IMR-90 (cell line): ENCODE measurements around the gene RBM8A. TPM values are rescaled to one million over a fixed set of nuclear protein-coding genes. Genes with fewer than 3 reads are reported as not detected.

Experiments used
- ATAC-seq: fragments of 200-7000 bp; cut with Tn5 transposase; 2 replicates; pipeline ENCODE4 v1.9.1; 2020; ENCODE audit warnings: low read depth, mild to moderate bottlenecking, moderate library complexity
- BruUV-seq: library from RNA; stranded (reverse); fragments of 400-500 nt; replicated peaks from 2 replicates; lab custom pipeline; 2021; lab: Mats Ljungman, UMichigan
- CTCF ChIA-PET: fragments of 300-600 bp; formaldehyde crosslinking; extraction: SDS; loops from one replicate; lab custom pipeline; 2021; ENCODE audit warnings: antibody characterized with exemption; lab: Yijun Ruan, JAX
- POLR2A ChIA-PET: fragments of 300-600 bp; sonication (Branson Sonifier 250); formaldehyde crosslinking; loops from one replicate; lab custom pipeline; 2022; ENCODE audit warnings: antibody characterized with exemption; ENCODE audit not compliant: unreplicated experiment; lab: Charles Lee
- DNase-seq: peaks from one replicate; pipeline ENCODE4 v3.0.0; 2013
- H2AFZ ChIP-seq: replicated peaks from 2 replicates; pipeline ENCODE3; 2013; ENCODE audit warnings: low read length, mild to moderate bottlenecking; ENCODE audit not compliant: poor library complexity
- H2AK5ac ChIP-seq: 2 replicates; pipeline ENCODE4 v1.6.1; 2013; ENCODE audit warnings: low read depth, low read length, inconsistent platforms
- H2AK9ac ChIP-seq: replicated peaks from 2 replicates; pipeline ENCODE3; 2013; ENCODE audit warnings: mild to moderate bottlenecking, low read depth, low read length, moderate library complexity; ENCODE audit not compliant: poor library complexity
- H2BK120ac ChIP-seq: 2 replicates; pipeline ENCODE4 v1.6.1; 2013; ENCODE audit warnings: low read depth, low read length, inconsistent platforms
- H2BK15ac ChIP-seq: 3 replicates; pipeline ENCODE4 v1.6.1; 2013; ENCODE audit warnings: low read depth, low read length, inconsistent platforms
- H2BK20ac ChIP-seq: 2 replicates; pipeline ENCODE4 v1.6.1; 2013; ENCODE audit warnings: low read depth, mild to moderate bottlenecking, inconsistent platforms, low read length, moderate library complexity
- H2BK5ac ChIP-seq: 2 replicates; pipeline ENCODE4 v1.6.1; 2013; ENCODE audit warnings: mild to moderate bottlenecking, low read depth, low read length, inconsistent platforms; ENCODE audit not compliant: poor library complexity, severe bottlenecking
- H3K14ac ChIP-seq: replicated peaks from 2 replicates; pipeline ENCODE4 v1.6.1; 2013; ENCODE audit warnings: low read depth, low read length, inconsistent platforms
- H3K18ac ChIP-seq: 2 replicates; pipeline ENCODE4 v1.6.1; 2013; ENCODE audit warnings: low read depth, low read length, control low read depth
- H3K23ac ChIP-seq: 2 replicates; pipeline ENCODE4 v1.6.1; 2013; ENCODE audit warnings: low read depth, low read length, inconsistent platforms
- H3K27ac ChIP-seq: 2 replicates; pipeline ENCODE4 v1.5.1; 2013; ENCODE audit warnings: mild to moderate bottlenecking, control low read depth, low read length; ENCODE audit not compliant: insufficient read depth
- H3K27me3 ChIP-seq: 2 replicates; pipeline ENCODE4 v1.6.1; 2013; ENCODE audit warnings: low read length; ENCODE audit not compliant: control insufficient read depth, insufficient read depth
- H3K36me3 ChIP-seq: 2 replicates; pipeline ENCODE4 v1.6.1; 2013; ENCODE audit warnings: low read length, mixed read lengths; ENCODE audit not compliant: control insufficient read depth, insufficient read depth
- H3K4ac ChIP-seq: 2 replicates; pipeline ENCODE4 v1.6.1; 2013; ENCODE audit warnings: low read depth, low read length, inconsistent platforms
- H3K4me1 ChIP-seq: 2 replicates; pipeline ENCODE4 v1.6.1; 2013; ENCODE audit warnings: low read length, mixed read lengths; ENCODE audit not compliant: control insufficient read depth, insufficient read depth
- H3K4me2 ChIP-seq: 2 replicates; pipeline ENCODE4 v1.6.1; 2013; ENCODE audit warnings: low read depth, mild to moderate bottlenecking, control low read depth, low read length, moderate library complexity
- H3K4me3 ChIP-seq: 2 replicates; pipeline ENCODE4 v1.5.1; 2013; ENCODE audit warnings: low read depth, mild to moderate bottlenecking, control low read depth, low read length, moderate library complexity; ENCODE audit not compliant: insufficient read depth
- H3K56ac ChIP-seq: 2 replicates; pipeline ENCODE4 v1.6.1; 2013; ENCODE audit warnings: low read length, inconsistent platforms; ENCODE audit not compliant: insufficient read depth; ENCODE audit errors: extremely low read depth
- H3K79me1 ChIP-seq, 2 experiments: 2 replicates each; pipeline ENCODE4 v1.6.1; 2013; ENCODE audit warnings: low read length in 2 of 2, inconsistent platforms in 1 of 2, low read depth in 1 of 2
- H3K9ac ChIP-seq: 2 replicates; pipeline ENCODE4 v1.6.1; 2013; ENCODE audit warnings: low read depth, low read length, control low read depth
- H3K9me1 ChIP-seq: 2 replicates; pipeline ENCODE4 v1.6.1; 2013; ENCODE audit warnings: low read length, inconsistent platforms; ENCODE audit not compliant: insufficient read depth
- H3K9me3 ChIP-seq: 2 replicates; pipeline ENCODE4 v1.6.1; 2013; ENCODE audit warnings: low read length; ENCODE audit not compliant: control insufficient read depth, insufficient read depth
- H4K20me1 ChIP-seq: 2 replicates; pipeline ENCODE4 v1.6.1; 2013; ENCODE audit warnings: low read length, inconsistent platforms; ENCODE audit not compliant: insufficient read depth
- H4K5ac ChIP-seq: 2 replicates; pipeline ENCODE4 v1.6.1; 2013; ENCODE audit warnings: mild to moderate bottlenecking, low read depth, low read length, control low read depth
- H4K8ac ChIP-seq, 2 experiments: 2 replicates each; pipeline ENCODE4 v1.6.1; 2013; ENCODE audit warnings: low read depth in 2 of 2, low read length in 2 of 2, control low read depth in 1 of 2, inconsistent platforms in 1 of 2
- H4K91ac ChIP-seq: 2 replicates; pipeline ENCODE4 v1.6.1; 2013; ENCODE audit warnings: low read depth, low read length, inconsistent platforms; ENCODE audit not compliant: insufficient read depth
- BHLHE40 ChIP-seq: fragments of 150-350 bp; IDR thresholded peaks from 2 replicates; pipeline ENCODE4 v1.6.1; 2016; ENCODE audit warnings: mild to moderate bottlenecking, low read depth, low read length
- CEBPB ChIP-seq: IDR thresholded peaks from 2 replicates; pipeline ENCODE4 v1.6.1; 2012; ENCODE audit warnings: low read depth, low read length, improper control_type of control experiment
- CHD1 ChIP-seq: IDR thresholded peaks from 2 replicates; pipeline ENCODE4 v1.6.1; 2012; ENCODE audit warnings: low read depth, low read length, improper control_type of control experiment
- CTCF ChIP-seq: conservative IDR thresholded peaks from 2 replicates; pipeline ENCODE4 v1.5.1; 2012; ENCODE audit warnings: mild to moderate bottlenecking, low read depth, low read length, improper control_type of control experiment
- FOS ChIP-seq: fragments of 150-350 bp; IDR thresholded peaks from 2 replicates; pipeline ENCODE4 v1.6.1; 2016; ENCODE audit warnings: low read depth, low read length
- MAFK ChIP-seq: IDR thresholded peaks from 2 replicates; pipeline ENCODE4 v1.6.1; 2012; ENCODE audit warnings: low read depth, low read length, improper control_type of control experiment
- MAZ ChIP-seq: IDR thresholded peaks from 2 replicates; pipeline ENCODE4 v1.6.1; 2012; ENCODE audit warnings: low read depth, mild to moderate bottlenecking, low read length, improper control_type of control experiment, moderate library complexity, borderline replicate concordance
- MXI1 ChIP-seq: IDR thresholded peaks from 2 replicates; pipeline ENCODE4 v1.6.1; 2012; ENCODE audit warnings: low read depth, mild to moderate bottlenecking, low read length, moderate library complexity, borderline replicate concordance
- NFE2L2 ChIP-seq: fragments of 150-350 bp; IDR thresholded peaks from 2 replicates; pipeline ENCODE4 v1.6.1; 2016; ENCODE audit warnings: low read depth, mild to moderate bottlenecking, low read length
- POLR2A ChIP-seq: IDR thresholded peaks from 2 replicates; pipeline ENCODE4 v1.6.1; 2012; ENCODE audit warnings: mild to moderate bottlenecking, low read depth, low read length
- RAD21 ChIP-seq: IDR thresholded peaks from 2 replicates; pipeline ENCODE4 v1.6.1; 2012; ENCODE audit warnings: low read length, improper control_type of control experiment
- RCOR1 ChIP-seq: IDR thresholded peaks from 2 replicates; pipeline ENCODE4 v1.6.1; 2012; ENCODE audit warnings: mild to moderate bottlenecking, low read length, improper control_type of control experiment; ENCODE audit not compliant: insufficient replicate concordance
- RFX5 ChIP-seq: IDR thresholded peaks from 2 replicates; pipeline ENCODE4 v1.8.0; 2012; ENCODE audit warnings: low read depth, mild to moderate bottlenecking, low read length, moderate library complexity
- SMC3 ChIP-seq: fragments of 150-350 bp; IDR thresholded peaks from 2 replicates; pipeline ENCODE4 v1.6.1; 2016; ENCODE audit warnings: low read depth, mild to moderate bottlenecking, antibody characterized with exemption, low read length, moderate library complexity
- USF2 ChIP-seq: fragments of 150-350 bp; IDR thresholded peaks from 2 replicates; pipeline ENCODE4 v1.6.1; 2017; ENCODE audit warnings: mild to moderate bottlenecking, antibody characterized with exemption, low read length, low read depth
- WGBS, 2 experiments: methylation state at CpG; one replicate each; pipeline versions ENCODE4 v1.1.5 to v1.1.7; 2013; ENCODE audit warnings: missing lambda C conversion rate in 2 of 2; ENCODE audit not compliant: insufficient read length in 1 of 2; ENCODE audit errors: extremely low coverage in 2 of 2; 5-methylcytosine and 5-hydroxymethylcytosine counted together
- dilution Hi-C: fragments of 300-500 bp; cut with HindIII; formaldehyde crosslinking; loops from one replicate; pipeline ENCODE4 v1.14.3; 2018; ENCODE audit warnings: low sequenced_read_pairs; ENCODE audit not compliant: unreplicated experiment
- in situ Hi-C: fragments of 300-500 bp; cut with MboI; formaldehyde crosslinking; loops from 3 replicates; pipeline ENCODE4 v1.14.3; 2019; ENCODE audit warnings: low sequenced_read_pairs, inconsistent platforms, mixed read lengths
- intact Hi-C: fragments of 100-400 bp; cut with micrococcal nuclease; formaldehyde crosslinking; loops from 2 replicates; pipeline ENCODE4 v1.10.0; 2022
- polyA plus RNA-seq, 3 experiments: library from polyadenylated mRNA; depleted of rRNA; stranded (reverse); fragments of >200 nt; gene quantifications; 2 replicates each; pipeline ENCODE4 v1.2.3, GENCODE V29; 2012; ENCODE audit warnings: low replicate concordance in 1 of 3
- total RNA-seq: library from RNA; depleted of rRNA; stranded (reverse); fragments of >200 nt; gene quantifications from 2 replicates; pipeline ENCODE4 v1.2.3, GENCODE V29; 2012
- TF ChIP-seq, protein P1 (sequence below): fragments of 150-350 bp; IDR thresholded peaks from 2 replicates; pipeline ENCODE4 v1.6.1; 2016; ENCODE audit warnings: low read depth, mild to moderate bottlenecking, low read length, moderate library complexity, borderline replicate concordance

Gene RBM8A
- total and polyA plus RNA-seq, 2 of the 4 experiments (the other 2 are of a cell fraction) = 94.1 to 251 TPM

- ATAC-seq (no peak), DNase-seq (no peak)
- no peak overlapping the region for H2BK20ac ChIP-seq
- no peak overlapping the region for H2BK120ac ChIP-seq
- no TSS peak for BruUV-seq
- H3K27ac ChIP-seq = no peak overlapping the region
- no peak overlapping the region for H3K14ac ChIP-seq
- no peaks in the 10 kb centered on the region for H3K4me1 ChIP-seq
- no peak overlapping the region for H2BK15ac ChIP-seq
- H4K91ac ChIP-seq = no peak overlapping the region
- no peak overlapping the region for H3K56ac ChIP-seq
- no CpG with 5 or more reads among the region's 3 CpGs for WGBS, 2 experiments
- no peak overlapping the region for H2BK5ac ChIP-seq
- no peak overlapping the region for H3K18ac ChIP-seq
- H3K9me3 ChIP-seq = no peaks in the 10 kb centered on the region
- TF ChIP-seq CTCF (no peak), MAFK (no peak), MAZ (no peak), CHD1 (no peak), USF2 (no peak), NFE2L2 (no peak), CEBPB (no peak), RAD21 (no peak), FOS (no peak), MXI1 (no peak), POLR2A (no peak), RFX5 (no peak), SMC3 (no peak), BHLHE40 (no peak), RCOR1 (no peak)
- TF ChIP-seq, protein P1, sequence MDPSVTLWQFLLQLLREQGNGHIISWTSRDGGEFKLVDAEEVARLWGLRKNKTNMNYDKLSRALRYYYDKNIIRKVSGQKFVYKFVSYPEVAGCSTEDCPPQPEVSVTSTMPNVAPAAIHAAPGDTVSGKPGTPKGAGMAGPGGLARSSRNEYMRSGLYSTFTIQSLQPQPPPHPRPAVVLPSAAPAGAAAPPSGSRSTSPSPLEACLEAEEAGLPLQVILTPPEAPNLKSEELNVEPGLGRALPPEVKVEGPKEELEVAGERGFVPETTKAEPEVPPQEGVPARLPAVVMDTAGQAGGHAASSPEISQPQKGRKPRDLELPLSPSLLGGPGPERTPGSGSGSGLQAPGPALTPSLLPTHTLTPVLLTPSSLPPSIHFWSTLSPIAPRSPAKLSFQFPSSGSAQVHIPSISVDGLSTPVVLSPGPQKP = no peak
- no peak overlapping the region for H2AK9ac ChIP-seq
- H3K4ac ChIP-seq = no peak overlapping the region
- no peak overlapping the region for H3K4me3 ChIP-seq
- ChIA-PET CTCF (no interaction called here), POLR2A (no interaction called here)
- H4K8ac ChIP-seq = no peak overlapping the region
- H3K79me1 ChIP-seq = peaks cover 31 to 37% of the 10 kb centered on the region in 2 experiments
- H4K20me1 ChIP-seq = peaks cover 5% of the 10 kb centered on the region; the same call in 1 of the 2 replicates
- in situ Hi-C loops = no loop called here
- H2AFZ ChIP-seq = no peak overlapping the region
- peaks cover 3% of the 10 kb centered on the region; the same call in 1 of the 2 replicates for H3K9me1 ChIP-seq
- no peak overlapping the region for H3K4me2 ChIP-seq
- no peak overlapping the region for H2AK5ac ChIP-seq
- dilution Hi-C loops = no loop called here
- no peak overlapping the region for H4K5ac ChIP-seq
- no peaks in the 10 kb centered on the region for H3K27me3 ChIP-seq
- peaks cover 16% of the 10 kb centered on the region for H3K36me3 ChIP-seq
- intact Hi-C loops = no loop called here
- no peak overlapping the region for H3K23ac ChIP-seq
- no peak overlapping the region for H3K9ac ChIP-seq
Measured at GRCh38 chr1:145944532-145944931, 17.2 kb upstream of the RBM8A start.
